ENCODE data around the gene DPM3. TPM values are rescaled to one million over a fixed set of nuclear protein-coding genes. Genes with fewer than 3 reads are reported as not detected.
A peak's percentile ranks its signal among the peaks of the same experiment; 100 is the strongest.

Gene DPM3
- total RNA-seq, 6 donors from 2014 or later = 25.1 to 112 (median 67.5) TPM; not detected in 1

- H3K36me3 ChIP-seq = no peaks in the 10 kb centered on the region
- H3K4me1 ChIP-seq = peaks cover 3 to 27% (median 17%) of the 10 kb centered on the region in 4 donors
- H3K9me3 ChIP-seq = no peaks in the 10 kb centered on the region
- no peaks in the 10 kb centered on the region for H3K27me3 ChIP-seq
- H3K27ac ChIP-seq = no peak overlapping the region
- no peak overlapping the region for H3K4me3 ChIP-seq
- ATAC-seq (ENCODE audit: low FRiP score in 2 of 2) (no peak), DNase-seq (no peak)
- 72 to 75% methylated on average over 5 of the region's 5 CpGs for WGBS, 2 donors
- TF ChIP-seq EP300 (IDR thresholded peaks at IDR 0.05) (no peak), CTCF (IDR thresholded peaks at IDR 0.05) (no peak), POLR2A (IDR thresholded peaks at IDR 0.05) (no peak), POLR2AphosphoS5 (IDR thresholded peaks at IDR 0.05) (no peak)
Measured at GRCh38 chr1:155108296-155108695, 32.0 kb downstream of the DPM3 start.

DNA sequence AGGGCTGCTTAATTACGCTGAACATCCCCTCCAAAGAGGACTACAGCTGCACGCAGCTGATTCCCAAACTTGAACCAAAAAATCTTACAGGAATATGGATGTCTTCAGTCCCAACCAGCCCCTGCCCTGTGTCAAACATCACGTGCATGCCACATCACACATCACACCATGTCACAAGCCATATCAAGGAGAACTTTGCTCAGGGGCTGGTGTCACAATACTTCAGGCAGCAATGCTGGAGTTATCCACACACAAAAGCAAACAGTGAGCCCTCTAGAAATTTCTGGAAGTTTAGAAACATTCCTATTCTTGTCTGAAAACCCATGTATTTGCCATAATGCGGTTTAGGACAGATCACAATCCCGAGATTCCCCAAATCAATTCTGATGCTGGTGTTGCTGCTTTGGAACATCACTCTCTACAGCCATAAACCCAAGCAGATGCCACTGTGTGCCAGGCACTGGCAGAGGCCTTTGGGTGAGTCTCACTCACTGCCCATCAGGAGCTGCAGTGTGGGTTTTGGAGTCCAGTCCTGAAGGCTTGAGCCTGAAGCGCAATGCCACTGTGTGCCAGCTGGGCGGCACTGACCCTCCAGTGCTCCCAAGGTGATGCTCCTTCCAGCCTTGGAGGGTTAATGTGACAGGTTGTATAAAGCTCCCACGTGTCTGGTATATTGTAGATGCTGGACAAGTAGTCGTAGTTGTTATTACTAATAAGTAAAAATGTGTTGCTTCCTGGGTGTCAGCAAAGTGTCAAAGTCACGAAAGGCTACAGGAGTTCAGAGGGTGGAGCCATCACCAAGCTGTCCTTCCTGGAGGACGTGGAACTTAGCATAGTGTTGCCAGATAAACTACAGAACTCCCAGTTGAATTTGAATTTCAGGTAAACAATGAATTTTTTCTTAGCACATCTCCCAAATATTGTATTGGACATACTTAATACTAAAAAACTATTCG, 32.7 kb downstream of the DPM3 start:
- TF ChIP-seq POLR2AphosphoS5 (IDR thresholded peaks at IDR 0.05) (no peak), EP300 (IDR thresholded peaks at IDR 0.05) (no peak), CTCF (IDR thresholded peaks at IDR 0.05) (no peak), POLR2A (IDR thresholded peaks at IDR 0.05) (no peak)
- Histone ChIP-seq H3K36me3 (no peaks in the 10 kb centered on the region), H3K27ac (peak overlapping the region in 1 of 4 donors; percentile 0), H3K9me3 (no peaks in the 10 kb centered on the region), H3K27me3 (no peaks in the 10 kb centered on the region), H3K4me1 (peaks cover 3 to 27% (median 15%) of the 10 kb centered on the region in 4 donors), H3K4me3 (no peak overlapping the region)
- WGBS, 2 donors = 75 to 77% methylated on average over 12 of the region's 12 CpGs
- DNase-seq (peak in 1 of 2 donors; percentile 25), ATAC-seq (ENCODE audit: low FRiP score in 2 of 2) (no peak)

DNA sequence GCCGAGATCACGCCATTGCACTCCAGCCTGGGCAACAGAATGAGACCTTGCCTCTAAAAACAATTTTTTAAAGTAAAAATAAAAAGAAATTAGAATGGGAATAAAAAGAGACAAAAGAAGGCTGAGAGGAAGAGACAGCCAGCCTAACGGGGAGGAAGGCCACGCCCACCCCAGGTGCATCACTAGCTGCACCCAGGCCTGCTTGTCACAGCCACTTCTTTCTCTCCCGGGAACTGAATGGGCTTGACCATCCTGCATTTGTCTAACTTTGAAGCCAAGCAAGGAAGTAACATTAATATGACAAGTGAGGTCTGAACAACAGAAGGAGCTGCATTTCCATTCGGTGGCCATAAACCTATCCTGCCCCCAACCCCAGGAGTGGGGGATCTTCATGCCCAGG, 33.5 kb downstream of the DPM3 start:
- WGBS, 2 donors = 81 to 82% methylated on average over 6 of the region's 6 CpGs
- no peak for ATAC-seq (ENCODE audit: low FRiP score in 2 of 2)
- Histone ChIP-seq H3K36me3 (no peaks in the 10 kb centered on the region), H3K27me3 (no peaks in the 10 kb centered on the region), H3K4me3 (no peak overlapping the region), H3K9me3 (no peaks in the 10 kb centered on the region), H3K27ac (peak overlapping the region in 2 of 4 donors; percentile 64 to 69), H3K4me1 (peaks cover 3 to 34% (median 15%) of the 10 kb centered on the region in 4 donors)
- no peak for TF ChIP-seq CTCF (IDR thresholded peaks at IDR 0.05)
- no peak for TF ChIP-seq POLR2AphosphoS5 (IDR thresholded peaks at IDR 0.05)
- TF ChIP-seq EP300 (IDR thresholded peaks at IDR 0.05) = no peak
- TF ChIP-seq POLR2A (IDR thresholded peaks at IDR 0.05) = no peak
- DNase-seq = no peak

- peak in 2 of 4 donors; percentile 44 to 87 for TF ChIP-seq EP300 (IDR thresholded peaks at IDR 0.05)
- no peak for TF ChIP-seq POLR2A (IDR thresholded peaks at IDR 0.05)
- peak; percentile 45 to 75 for TF ChIP-seq POLR2AphosphoS5 (IDR thresholded peaks at IDR 0.05)
- TF ChIP-seq CTCF (IDR thresholded peaks at IDR 0.05) = no peak
- 28 to 56% methylated on average over 7 of the region's 7 CpGs for WGBS, 2 donors
- H3K4me1 ChIP-seq = peaks cover 3 to 34% (median 15%) of the 10 kb centered on the region in 4 donors
- no peaks in the 10 kb centered on the region for H3K27me3 ChIP-seq
- H3K9me3 ChIP-seq = no peaks in the 10 kb centered on the region
- DNase-seq (peak in 1 of 2 donors; percentile 91), ATAC-seq (ENCODE audit: low FRiP score in 2 of 2) (peak; percentile 69 to 93)
- no peaks in the 10 kb centered on the region for H3K36me3 ChIP-seq
- no peak overlapping the region for H3K4me3 ChIP-seq
- H3K27ac ChIP-seq = peak overlapping the region; percentile 53 to 81 (median 74)
Measured at GRCh38 chr1:155105604-155106011, 34.7 kb downstream of the DPM3 start.
